Measurements from ENCODE around the gene SLC13A3. TPM values are rescaled to one million over a fixed set of nuclear protein-coding genes. Genes with fewer than 3 reads are reported as not detected.

SLC13A3 gene
- polyA plus RNA-seq, 2 of the 4 experiments (the other 2 are of a cell fraction): 0.19 TPM; not detected in 1

GRCh38 chr20:46689082-46689753 is 38.0 kb upstream of the SLC13A3 start, which contains the start of gene TP53RK (continued):
- TF ChIP-seq RNF2 (IDR thresholded peaks at IDR 0.05; ENCODE audit: borderline replicate concordance, low read depth): no peak
- TF ChIP-seq SREBF2 (IDR thresholded peaks at IDR 0.05): no peak
- TF ChIP-seq EP300 (IDR thresholded peaks at IDR 0.05): no peak
- no peak for TF ChIP-seq ZC3H11A (IDR thresholded peaks at IDR 0.05)
- TF ChIP-seq POLR2AphosphoS2 (conservative IDR thresholded peaks at IDR 0.05; ENCODE audit: low read length): no peak
- no peak for TF ChIP-seq HOXA7 (CRISPR knock-in tag; IDR thresholded peaks at IDR 0.05)
- TF ChIP-seq CHD4 (IDR thresholded peaks at IDR 0.05; ENCODE audit: borderline replicate concordance): no peak
- TF ChIP-seq GATA3 (IDR thresholded peaks at IDR 0.05; ENCODE audit: borderline replicate concordance): no peak; the same call in 1 of the 2 replicates
- 0 out of 2 replicates have a peak, but pooled peaks have one; percentile 46 for TF ChIP-seq MAX (IDR thresholded peaks at IDR 0.05)
- peak; percentile 45; the same call in 1 of the 3 replicates for TF ChIP-seq BCL3 (IDR thresholded peaks at IDR 0.05)
- TF ChIP-seq EHMT2 (IDR thresholded peaks at IDR 0.05; ENCODE audit: low read depth): no peak
- TF ChIP-seq RAD21 (conservative IDR thresholded peaks at IDR 0.05 in 1 of 2, IDR thresholded peaks at IDR 0.05 in 1 of 2): no peak
- TF ChIP-seq NFE2L2 (conservative IDR thresholded peaks at IDR 0.05; ENCODE audit: low read length): no peak
- no peak for TF ChIP-seq ZNF302 (CRISPR knock-in tag; IDR thresholded peaks at IDR 0.05)
- no peak for TF ChIP-seq ZFP36 (IDR thresholded peaks at IDR 0.05; ENCODE audit: borderline replicate concordance, partially characterized antibody)
- no peak for TF ChIP-seq CTCF (IDR thresholded peaks at IDR 0.05)
- no peak for TF ChIP-seq CBX8 (IDR thresholded peaks at IDR 0.05)
- TF ChIP-seq CHD2 (IDR thresholded peaks at IDR 0.05; ENCODE audit: low read length, partially characterized antibody): peak; percentile 66
- TF ChIP-seq EHF (CRISPR knock-in tag; IDR thresholded peaks at IDR 0.05): no peak
- no peak for TF ChIP-seq RFX5 (IDR thresholded peaks at IDR 0.05)
- no peak for TF ChIP-seq ELK1 (IDR thresholded peaks at IDR 0.05; ENCODE audit: low read depth, low read length)
- no peak for TF ChIP-seq CBX2 (IDR thresholded peaks at IDR 0.05; ENCODE audit: borderline replicate concordance, low read depth)
- TF ChIP-seq SMC3 (IDR thresholded peaks at IDR 0.05): no peak
- no peak for TF ChIP-seq ATOH8 (CRISPR knock-in tag; IDR thresholded peaks at IDR 0.05; ENCODE audit: low read depth)
- peak; percentile 79 to 91 for TF ChIP-seq JUN (IDR thresholded peaks at IDR 0.05)
- TF ChIP-seq NR3C1 (IDR thresholded peaks at IDR 0.05): no peak
- no peak for TF ChIP-seq NPAS2 (CRISPR knock-in tag; IDR thresholded peaks at IDR 0.05; ENCODE audit: borderline replicate concordance)
- TF ChIP-seq REST (IDR thresholded peaks at IDR 0.05): 0 out of 2 replicates have a peak, but pooled peaks have one; percentile 43
- TF ChIP-seq E2F6 (IDR thresholded peaks at IDR 0.05; ENCODE audit: borderline replicate concordance, low read depth): no peak; the same call in 1 of the 2 replicates
- TF ChIP-seq HMGXB4 (CRISPR knock-in tag; IDR thresholded peaks at IDR 0.05; ENCODE audit: borderline replicate concordance): no peak
